ENCODE measurements around the gene RGMB. TPM values are rescaled to one million over a fixed set of nuclear protein-coding genes. Genes with fewer than 3 reads are reported as not detected.

The RGMB gene
- polyA plus RNA-seq, 1 donor from 2014 or later: 58.4 TPM

GRCh38 chr5:98768960-98769209 lies 4.6 kb upstream of the RGMB start:
- H3F3A ChIP-seq (ENCODE audit: insufficient read depth, low read length, poor library complexity, severe bottlenecking): peaks cover 9% of the 10 kb centered on the region
- peak overlapping the region; percentile 84 for H3K4me2 ChIP-seq (ENCODE audit: low read length)
- peaks cover 17% of the 10 kb centered on the region for H3K79me2 ChIP-seq (replicated peaks; ENCODE audit: insufficient read depth, low read length)
- no peaks in the 10 kb centered on the region for H3K27me3 ChIP-seq (ENCODE audit: insufficient read depth, low read depth, low read length)
- peak overlapping the region; percentile 90 for H3K4me3 ChIP-seq (ENCODE audit: low read length)
- no peaks in the 10 kb centered on the region for H3K9me3 ChIP-seq (ENCODE audit: low read length)
- H3K27ac ChIP-seq (ENCODE audit: low read length): peak overlapping the region; percentile 73
- H3K9me2 ChIP-seq (ENCODE audit: insufficient read depth, low read length): no peaks in the 10 kb centered on the region
- peak overlapping the region; percentile 61 for H2AFZ ChIP-seq (ENCODE audit: low read depth, low read length)
- H3K36me3 ChIP-seq (ENCODE audit: insufficient read depth, low read length): no peaks in the 10 kb centered on the region
- TF ChIP-seq EZH2 (IDR thresholded peaks at IDR 0.05; ENCODE audit: borderline replicate concordance, insufficient read depth, low read length, poor library complexity, severe bottlenecking): no peak
- peak; percentile 86 for TF ChIP-seq CTCF (IDR thresholded peaks at IDR 0.05; ENCODE audit: poor library complexity, severe bottlenecking)
- no peak for TF ChIP-seq MXI1 (conservative IDR thresholded peaks at IDR 0.05; ENCODE audit: poor library complexity, severe bottlenecking)
- no peak for TF ChIP-seq EP300 (conservative IDR thresholded peaks at IDR 0.05; ENCODE audit: poor library complexity, severe bottlenecking)
- peak; percentile 56 for TF ChIP-seq POLR2AphosphoS5 (IDR thresholded peaks at IDR 0.05)
- TF ChIP-seq REST (IDR thresholded peaks at IDR 0.05; ENCODE audit: borderline replicate concordance): no peak
- TF ChIP-seq RAD21 (conservative IDR thresholded peaks at IDR 0.05): peak; percentile 55
- no peak for TF ChIP-seq TAF1 (IDR thresholded peaks at IDR 0.05; ENCODE audit: low read depth)
- no peak for TF ChIP-seq SMC3 (conservative IDR thresholded peaks at IDR 0.05; ENCODE audit: poor library complexity)
- H4K20me1 ChIP-seq (ENCODE audit: insufficient read depth): peaks cover under 1% of the 10 kb centered on the region
- H3K9ac ChIP-seq (ENCODE audit: low read length): peak overlapping the region; percentile 78

- Histone ChIP-seq H3F3A (ENCODE audit: insufficient read depth, low read length, poor library complexity, severe bottlenecking) (peaks cover 9% of the 10 kb centered on the region), H3K36me3 (ENCODE audit: insufficient read depth, low read length) (no peaks in the 10 kb centered on the region), H3K9ac (ENCODE audit: low read length) (peak overlapping the region; percentile 78), H3K9me3 (ENCODE audit: low read length) (no peaks in the 10 kb centered on the region), H2AFZ (ENCODE audit: low read depth, low read length) (peak overlapping the region; percentile 61), H3K4me3 (ENCODE audit: low read length) (peak overlapping the region; percentile 90), H3K79me2 (replicated peaks; ENCODE audit: insufficient read depth, low read length) (peaks cover 18% of the 10 kb centered on the region), H3K9me2 (ENCODE audit: insufficient read depth, low read length) (no peaks in the 10 kb centered on the region), H4K20me1 (ENCODE audit: insufficient read depth) (peaks cover 4% of the 10 kb centered on the region), H3K27me3 (ENCODE audit: insufficient read depth, low read depth, low read length) (no peaks in the 10 kb centered on the region), H3K27ac (ENCODE audit: low read length) (peak overlapping the region; percentile 73), H3K4me2 (ENCODE audit: low read length) (peak overlapping the region; percentile 87)
- peak; percentile 68 for TF ChIP-seq SMC3 (conservative IDR thresholded peaks at IDR 0.05; ENCODE audit: poor library complexity)
- no peak for TF ChIP-seq REST (IDR thresholded peaks at IDR 0.05; ENCODE audit: borderline replicate concordance)
- no peak for TF ChIP-seq EZH2 (IDR thresholded peaks at IDR 0.05; ENCODE audit: borderline replicate concordance, insufficient read depth, low read length, poor library complexity, severe bottlenecking)
- TF ChIP-seq MXI1 (conservative IDR thresholded peaks at IDR 0.05; ENCODE audit: poor library complexity, severe bottlenecking): peak; percentile 67
- peak; percentile 13 for TF ChIP-seq RAD21 (conservative IDR thresholded peaks at IDR 0.05)
- TF ChIP-seq EP300 (conservative IDR thresholded peaks at IDR 0.05; ENCODE audit: poor library complexity, severe bottlenecking): peak; percentile 43
- peak; percentile 31 for TF ChIP-seq POLR2AphosphoS5 (IDR thresholded peaks at IDR 0.05)
- TF ChIP-seq TAF1 (IDR thresholded peaks at IDR 0.05; ENCODE audit: low read depth): no peak
- peak; percentile 35 for TF ChIP-seq CTCF (IDR thresholded peaks at IDR 0.05; ENCODE audit: poor library complexity, severe bottlenecking)
Observed at GRCh38 chr5:98769210-98769958, 4.1 kb upstream of the RGMB start.
